HEK293 (cell line): ENCODE results near the gene ROBO1.

Experiments
- AEBP2 ChIP-seq: fragments of 450-650 bp; formaldehyde crosslinking; IDR thresholded peaks from 2 replicates; pipeline ENCODE4 v1.5.1; 2016; ENCODE audit warnings: missing biosample characterization, missing genetic modification characterization, borderline replicate concordance
- CTCF ChIP-seq: fragments of 450-650 bp; formaldehyde crosslinking; IDR thresholded peaks from 2 replicates; pipeline ENCODE4 v1.5.1; 2016; ENCODE audit warnings: missing biosample characterization, missing genetic modification characterization
- SALL2 ChIP-seq: fragments of 450-650 bp; formaldehyde crosslinking; IDR thresholded peaks from 2 replicates; pipeline ENCODE4 v1.5.0; 2017; ENCODE audit warnings: missing biosample characterization, mild to moderate bottlenecking, missing genetic modification characterization, borderline replicate concordance
- ZFP3 ChIP-seq: fragments of 450-650 bp; formaldehyde crosslinking; IDR thresholded peaks from 2 replicates; pipeline ENCODE4 v1.5.1; 2016; ENCODE audit warnings: low read depth, missing biosample characterization, missing genetic modification characterization
- ZNF121 ChIP-seq: fragments of 450-650 bp; formaldehyde crosslinking; IDR thresholded peaks from 2 replicates; pipeline ENCODE4 v1.5.1; 2016; ENCODE audit warnings: missing biosample characterization, missing genetic modification characterization
- ZNF16 ChIP-seq: fragments of 450-650 bp; formaldehyde crosslinking; IDR thresholded peaks from 2 replicates; pipeline ENCODE4 v1.5.1; 2016; ENCODE audit warnings: low read depth, missing biosample characterization, missing genetic modification characterization
- ZNF426 ChIP-seq: fragments of 450-650 bp; formaldehyde crosslinking; IDR thresholded peaks from 2 replicates; pipeline ENCODE4 v1.5.1; 2017; ENCODE audit warnings: missing biosample characterization, missing genetic modification characterization, mild to moderate bottlenecking, inconsistent platforms, moderate library complexity
- ZNF561 ChIP-seq: fragments of 450-650 bp; IDR thresholded peaks from 2 replicates; pipeline ENCODE4 v1.5.1; 2018; ENCODE audit warnings: missing biosample characterization, missing genetic modification characterization, borderline replicate concordance
- ZNF596 ChIP-seq: fragments of 450-650 bp; IDR thresholded peaks from 2 replicates; pipeline ENCODE4 v1.5.0; 2018; ENCODE audit warnings: missing biosample characterization, mild to moderate bottlenecking, missing genetic modification characterization, moderate library complexity

GRCh38 chr3:78858910-78859309 lies 908.9 kb downstream of the ROBO1 start:
- TF ChIP-seq ZNF121 (tag by site-specific recombination) (no peak), CTCF (no peak), ZNF16 (tag by site-specific recombination) (no peak), ZNF426 (tag by site-specific recombination) (no peak), SALL2 (tag by site-specific recombination) (no peak), ZFP3 (tag by site-specific recombination) (no peak), ZNF596 (tag by site-specific recombination) (no peak), ZNF561 (tag by site-specific recombination) (no peak), AEBP2 (tag by site-specific recombination) (no peak)
